HEK293T (cell line): ENCODE measurements around the gene NKX1-1.

Experiments
- CTCF ChIA-PET: fragments of 350-600 bp; formaldehyde crosslinking; extraction: SDS; loops from one replicate; lab custom pipeline; 2021; ENCODE audit warnings: antibody characterized with exemption, inconsistent platforms; lab: Yijun Ruan, JAX
- POLR2A ChIA-PET: fragments of 350-600 bp; formaldehyde crosslinking; extraction: SDS; loops from one replicate; lab custom pipeline; 2020; ENCODE audit warnings: antibody characterized with exemption, inconsistent platforms; lab: Yijun Ruan, JAX
- DNase-seq: peaks from one replicate; pipeline ENCODE4 v3.0.0; 2012; ENCODE audit warnings: mixed read lengths; ENCODE audit errors: extremely low spot score
- ARNT ChIP-seq: fragments of 450-650 bp; IDR thresholded peaks from 2 replicates; pipeline ENCODE4 v1.6.1; 2017; ENCODE audit warnings: mild to moderate bottlenecking
- BHLHE40 ChIP-seq: fragments of 450-650 bp; IDR thresholded peaks from 2 replicates; pipeline ENCODE4 v1.6.1; 2016; ENCODE audit warnings: mild to moderate bottlenecking, moderate library complexity, borderline replicate concordance
- CTBP1 ChIP-seq: fragments of 450-650 bp; IDR thresholded peaks from 2 replicates; pipeline ENCODE4 v1.6.1; 2016; ENCODE audit warnings: borderline replicate concordance
- ELF4 ChIP-seq: fragments of 450-650 bp; IDR thresholded peaks from 2 replicates; pipeline ENCODE4 v1.6.1; 2017; ENCODE audit warnings: antibody characterized with exemption
- FOXA1 ChIP-seq: fragments of 450-650 bp; IDR thresholded peaks from 2 replicates; pipeline ENCODE4 v1.6.1; 2016; ENCODE audit warnings: mild to moderate bottlenecking
- FOXK2 ChIP-seq: fragments of 450-650 bp; IDR thresholded peaks from 2 replicates; pipeline ENCODE4 v1.6.1; 2016; ENCODE audit warnings: mild to moderate bottlenecking
- FOXM1 ChIP-seq: fragments of 450-650 bp; IDR thresholded peaks from 2 replicates; pipeline ENCODE4 v1.6.1; 2017; ENCODE audit warnings: mild to moderate bottlenecking, borderline replicate concordance
- HDGF ChIP-seq: fragments of 450-650 bp; IDR thresholded peaks from 2 replicates; pipeline ENCODE4 v1.6.1; 2017; ENCODE audit warnings: antibody characterized with exemption, borderline replicate concordance
- L3MBTL2 ChIP-seq: fragments of 450-650 bp; conservative IDR thresholded peaks from 2 replicates; pipeline ENCODE4 v1.6.1; 2016; ENCODE audit warnings: mild to moderate bottlenecking
- LEF1 ChIP-seq: fragments of 450-650 bp; IDR thresholded peaks from 2 replicates; pipeline ENCODE4 v1.6.1; 2017; ENCODE audit warnings: mild to moderate bottlenecking, borderline replicate concordance
- NFRKB ChIP-seq: fragments of 450-650 bp; IDR thresholded peaks from 2 replicates; pipeline ENCODE4 v1.6.1; 2016; ENCODE audit warnings: mild to moderate bottlenecking, moderate library complexity
- PKNOX1 ChIP-seq: fragments of 450-650 bp; IDR thresholded peaks from 2 replicates; pipeline ENCODE4 v1.6.1; 2016
- SP1 ChIP-seq: fragments of 450-650 bp; IDR thresholded peaks from 2 replicates; pipeline ENCODE4 v1.6.1; 2017
- SUZ12 ChIP-seq: fragments of 450-650 bp; IDR thresholded peaks from 2 replicates; pipeline ENCODE4 v1.6.1; 2016; ENCODE audit warnings: mild to moderate bottlenecking
- TARDBP ChIP-seq: fragments of 450-650 bp; IDR thresholded peaks from 2 replicates; pipeline ENCODE4 v1.6.1; 2016
- ZNF384 ChIP-seq: fragments of 450-650 bp; IDR thresholded peaks from 2 replicates; pipeline ENCODE4 v1.6.1; 2016

The NKX1-1 gene

GRCh38 chr4:1367936-1368289, 38.3 kb downstream of the NKX1-1 start:
- ChIA-PET POLR2A (no interaction called here), CTCF (no interaction called here)
- DNase-seq, result no peak
- TF ChIP-seq LEF1 (no peak), ZNF384 (no peak), BHLHE40 (no peak), L3MBTL2 (no peak), FOXK2 (no peak), SP1 (no peak)

GRCh38 chr4:1367230-1367935, 38.9 kb downstream of the NKX1-1 start:
- TF ChIP-seq ELF4, result no peak
- no peak for TF ChIP-seq SUZ12
- TF ChIP-seq SP1, result no peak
- no peak for TF ChIP-seq L3MBTL2
- no peak for TF ChIP-seq FOXK2
- TF ChIP-seq NFRKB, result no peak
- no peak for TF ChIP-seq ARNT
- CTCF ChIA-PET, result no interaction called here
- DNase-seq, result no peak
- POLR2A ChIA-PET, result no interaction called here

DNA sequence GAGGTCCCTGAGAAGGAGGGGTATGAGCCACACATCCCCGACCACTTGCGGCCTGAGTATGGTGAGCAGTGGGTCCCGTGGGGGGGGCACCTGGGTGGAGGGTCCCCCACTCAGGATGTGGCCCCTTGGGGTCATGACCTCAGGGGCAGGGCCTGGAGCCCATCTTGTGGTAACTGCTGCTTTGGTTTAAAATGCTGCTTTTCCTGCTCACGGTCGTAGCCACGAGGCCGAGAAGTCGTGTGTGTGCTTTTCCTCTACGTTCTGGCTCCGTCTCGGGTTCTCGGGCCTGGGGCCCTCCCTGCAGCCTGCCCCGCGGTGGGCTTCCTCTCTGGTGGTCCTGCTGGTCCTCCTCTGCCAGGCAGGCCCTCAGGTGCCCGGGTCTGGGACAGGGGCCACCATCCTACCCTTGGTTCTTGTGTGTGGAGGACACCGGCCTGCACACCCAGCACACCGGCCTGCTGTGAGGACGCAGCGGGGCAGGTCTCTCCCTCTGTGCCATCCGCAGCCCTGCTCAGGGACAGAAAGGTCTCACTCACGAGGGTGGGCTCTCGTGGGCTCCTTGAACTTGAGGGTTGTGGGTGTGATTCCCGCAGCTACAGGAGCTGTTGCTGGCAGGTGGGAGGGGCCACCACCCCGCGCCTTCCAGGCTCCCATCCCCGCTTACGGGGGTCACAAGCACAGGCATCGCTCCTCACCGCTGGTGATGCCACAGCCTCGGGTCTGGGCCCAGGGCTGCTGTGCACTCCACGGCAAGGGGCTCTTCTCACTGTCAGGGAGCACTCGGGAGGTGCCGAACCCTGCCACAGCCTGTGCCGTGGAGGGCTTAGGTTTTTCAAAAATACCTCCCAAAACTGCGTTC, 39.6 kb downstream of the NKX1-1 start:
- TF ChIP-seq L3MBTL2 (no peak), BHLHE40 (no peak)
- no peak for DNase-seq
- ChIA-PET POLR2A (no interaction called here), CTCF (interaction anchor here (0.7 kb wide), 1 partner anchor 20 kb away, joined by 3 read pairs; no protein-coding TSS in a partner anchor)

GRCh38 chr4:1365271-1366178, 40.7 kb downstream of the NKX1-1 start:
- TF ChIP-seq FOXM1, result no peak
- TF ChIP-seq CTBP1, result no peak
- TF ChIP-seq SP1, result no peak
- no peak for TF ChIP-seq BHLHE40
- TF ChIP-seq LEF1, result no peak
- no peak for TF ChIP-seq L3MBTL2
- TF ChIP-seq SUZ12, result no peak
- TF ChIP-seq ARNT, result no peak
- TF ChIP-seq HDGF, result no peak
- no peak for TF ChIP-seq NFRKB
- TF ChIP-seq FOXK2, result no peak
- TF ChIP-seq ELF4, result no peak
- TF ChIP-seq PKNOX1, result no peak
- no peak for TF ChIP-seq ZNF384
- no peak for TF ChIP-seq FOXA1
- no peak for DNase-seq
- ChIA-PET CTCF (interaction anchor here (0.7 kb wide), 1 partner anchor 19 kb away, joined by 3 read pairs; no protein-coding TSS in a partner anchor), POLR2A (no interaction called here)

DNA sequence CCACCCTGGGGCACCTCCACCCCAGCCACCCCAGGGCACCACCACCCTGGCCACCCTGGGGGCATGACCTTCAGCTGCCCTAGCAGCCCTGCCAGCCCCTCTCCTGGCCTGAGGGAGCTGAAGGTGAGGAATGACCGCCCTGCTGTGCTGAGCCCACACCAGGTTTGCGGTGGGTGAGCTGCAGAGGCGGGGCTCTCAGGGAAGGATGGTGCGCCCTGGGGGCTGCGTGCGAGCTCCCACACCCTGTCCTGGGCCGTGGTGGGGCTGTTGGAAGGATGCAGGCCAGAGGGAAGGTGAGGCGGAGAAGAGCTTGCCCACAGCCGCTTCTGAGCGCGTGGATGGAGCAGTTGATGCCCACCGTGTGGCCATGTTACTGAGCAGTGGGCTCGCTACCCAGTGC, 41.5 kb downstream of the NKX1-1 start:
- DNase-seq, result no peak
- TF ChIP-seq NFRKB (no peak), ZNF384 (no peak), BHLHE40 (no peak), CTBP1 (no peak), FOXM1 (no peak), ARNT (no peak), FOXK2 (no peak), ELF4 (no peak), LEF1 (no peak)
- ChIA-PET CTCF (interaction anchor here (0.6 to 0.7 kb wide), 2 partner anchors 8 to 1191 kb away, joined by 3 to 4 read pairs; no protein-coding TSS in a partner anchor), POLR2A (no interaction called here)

DNA sequence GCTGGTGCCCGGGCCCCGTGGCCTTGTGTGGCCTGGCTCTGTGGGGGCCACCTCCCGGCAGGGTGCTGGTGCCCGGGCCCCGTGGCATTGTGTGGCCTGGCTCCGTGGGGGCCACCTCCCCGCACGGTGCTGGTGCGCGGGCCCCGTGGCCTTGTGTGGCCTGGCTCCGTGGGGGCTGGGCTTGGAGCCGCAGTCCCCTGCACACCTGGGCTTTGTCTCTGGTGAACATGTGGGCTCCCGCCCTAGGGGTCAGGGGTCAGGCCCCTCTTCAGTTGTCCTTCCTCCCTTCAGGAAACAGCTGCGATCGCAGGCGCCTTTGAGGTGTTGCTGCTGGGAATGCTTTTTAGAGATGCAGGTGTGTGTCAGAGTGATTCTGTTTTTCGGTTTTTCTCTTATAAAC, 42.0 kb downstream of the NKX1-1 start:
- TF ChIP-seq FOXM1 (no peak), FOXK2 (no peak), HDGF (no peak), TARDBP (no peak), SUZ12 (no peak), FOXA1 (no peak), ZNF384 (no peak), NFRKB (no peak), LEF1 (no peak), CTBP1 (no peak), PKNOX1 (no peak), L3MBTL2 (no peak)
- ChIA-PET POLR2A (no interaction called here), CTCF (interaction anchor here (0.6 to 0.7 kb wide), 2 partner anchors 8 to 1191 kb away, joined by 3 to 4 read pairs; no protein-coding TSS in a partner anchor)
- no peak for DNase-seq
